Hippocampal formation (tissue), 2 donors: ENCODE data around the gene ZNF383.
"Not testable (repeated sequence)": the region's sequence is repeated elsewhere in the genome, so short reads cannot be mapped to it uniquely, and the experiment has no call there.

Experiments used
- DNase-seq, 2 donors: peaks; one replicate each; lab custom pipeline; 2025; lab: John Stamatoyannopoulos, UW

ZNF383 gene

DNA sequence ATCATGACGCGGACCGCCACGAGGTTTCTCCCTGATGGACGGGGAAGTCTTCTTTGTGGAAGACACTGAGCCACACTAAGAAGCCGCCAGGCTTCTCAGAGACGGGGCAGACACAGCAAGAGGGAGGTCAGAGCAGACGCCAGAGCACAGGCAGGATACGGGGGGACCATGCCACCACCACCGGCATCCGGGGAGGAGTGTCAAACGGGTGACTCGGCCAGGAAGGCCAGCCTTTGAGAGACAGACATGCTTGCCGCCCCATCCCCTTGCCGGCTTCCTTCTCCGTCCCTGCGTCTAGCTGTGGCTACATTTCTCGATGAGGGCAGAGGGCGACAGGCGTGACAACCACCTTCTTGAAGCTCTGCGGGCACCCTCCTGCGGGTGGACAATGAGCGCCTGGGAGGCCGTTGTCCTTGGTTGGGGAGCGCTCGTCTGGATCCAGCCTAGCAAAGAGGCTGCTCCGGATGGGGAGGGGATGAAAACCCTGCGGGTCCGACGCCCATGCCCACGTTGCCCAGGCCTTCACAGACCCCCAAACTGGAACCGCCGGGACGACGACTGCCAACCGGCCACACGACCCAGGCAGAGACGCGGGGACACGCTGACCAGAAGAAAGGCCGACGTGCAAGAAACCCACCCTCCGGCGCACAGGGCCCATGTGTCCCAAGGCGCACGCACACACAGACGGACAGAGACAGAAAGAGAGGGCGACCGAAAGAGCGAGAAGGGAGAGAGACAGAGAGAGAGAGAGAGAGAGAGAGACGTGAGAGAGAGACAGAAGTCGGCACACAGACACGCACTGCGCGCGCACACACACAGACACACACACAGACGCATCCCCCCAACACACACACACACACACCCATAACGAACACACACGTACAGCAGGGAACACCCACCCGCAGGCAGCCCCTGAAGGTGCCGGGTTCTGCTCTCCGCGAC is 75.3 kb downstream of the ZNF383 start:
- DNase-seq = not testable (repeated sequence)

- DNase-seq = not testable (repeated sequence)
Observed at GRCh38 chr19:37294246-37294645, 76.2 kb downstream of the ZNF383 start.
